Astrocyte (in vitro differentiated cells and primary cell): ENCODE data around the gene DTWD2.
"Not testable (repeated sequence)": the region's sequence is repeated elsewhere in the genome, so short reads cannot be mapped to it uniquely, and the experiment has no call there.

ENCODE experiments used
- EZH2 ChIP-seq: IDR thresholded peaks from 2 replicates; pipeline ENCODE4 v1.6.1; 2012; ENCODE audit warnings: mild to moderate bottlenecking, low read length, inconsistent platforms; ENCODE audit not compliant: insufficient read depth
- TF ChIP-seq, protein P1 (sequence below): IDR thresholded peaks from 2 replicates; pipeline ENCODE4 v1.5.1; 2011; ENCODE audit warnings: low read depth, mild to moderate bottlenecking, inconsistent platforms, low read length, moderate library complexity; ENCODE audit not compliant: insufficient read depth

DNA sequence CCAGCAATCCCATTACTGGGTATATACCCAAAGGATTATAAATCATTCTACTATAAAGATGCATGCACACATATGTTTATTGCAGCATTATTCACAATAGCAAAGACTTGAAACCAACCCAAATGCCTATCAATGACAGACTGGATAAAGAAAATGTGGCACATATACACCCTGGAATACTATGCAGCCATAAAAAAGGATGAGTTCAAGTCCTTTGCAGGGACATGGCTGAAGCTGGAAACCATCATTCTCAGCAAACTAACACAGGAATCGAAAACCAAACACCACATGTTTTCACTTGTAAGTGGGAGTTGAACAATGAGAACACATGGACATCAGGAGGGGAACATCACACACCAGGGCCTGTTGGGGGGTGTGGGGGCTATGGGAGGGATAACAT is 138.8 kb downstream of the DTWD2 start:
- TF ChIP-seq, protein P1, sequence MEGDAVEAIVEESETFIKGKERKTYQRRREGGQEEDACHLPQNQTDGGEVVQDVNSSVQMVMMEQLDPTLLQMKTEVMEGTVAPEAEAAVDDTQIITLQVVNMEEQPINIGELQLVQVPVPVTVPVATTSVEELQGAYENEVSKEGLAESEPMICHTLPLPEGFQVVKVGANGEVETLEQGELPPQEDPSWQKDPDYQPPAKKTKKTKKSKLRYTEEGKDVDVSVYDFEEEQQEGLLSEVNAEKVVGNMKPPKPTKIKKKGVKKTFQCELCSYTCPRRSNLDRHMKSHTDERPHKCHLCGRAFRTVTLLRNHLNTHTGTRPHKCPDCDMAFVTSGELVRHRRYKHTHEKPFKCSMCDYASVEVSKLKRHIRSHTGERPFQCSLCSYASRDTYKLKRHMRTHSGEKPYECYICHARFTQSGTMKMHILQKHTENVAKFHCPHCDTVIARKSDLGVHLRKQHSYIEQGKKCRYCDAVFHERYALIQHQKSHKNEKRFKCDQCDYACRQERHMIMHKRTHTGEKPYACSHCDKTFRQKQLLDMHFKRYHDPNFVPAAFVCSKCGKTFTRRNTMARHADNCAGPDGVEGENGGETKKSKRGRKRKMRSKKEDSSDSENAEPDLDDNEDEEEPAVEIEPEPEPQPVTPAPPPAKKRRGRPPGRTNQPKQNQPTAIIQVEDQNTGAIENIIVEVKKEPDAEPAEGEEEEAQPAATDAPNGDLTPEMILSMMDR, result not testable (repeated sequence)
- not testable (repeated sequence) for TF ChIP-seq EZH2
